Lower leg skin (tissue), 4 donors: ENCODE data around the gene PRR5. TPM values are rescaled to one million over a fixed set of nuclear protein-coding genes. Genes with fewer than 3 reads are reported as not detected.

Source experiments
- DNase-seq, 2 donors: peaks; one replicate each; pipeline ENCODE4 v3.0.0-alpha.2; 2019; ENCODE audit warnings: low spot score in 2 of 2
- H3K4me3 ChIP-seq: fragments of 200-600 bp; sonication (generic); 2 replicates; pipeline ENCODE4 v1.5.1; 2017; ENCODE audit warnings: mild to moderate bottlenecking, low read depth; ENCODE audit not compliant: poor library complexity, severe bottlenecking
- CTCF ChIP-seq, 3 donors: fragments of 450-650 bp; IDR thresholded peaks; one replicate each; pipeline ENCODE4 v1.5.1; 2016; ENCODE audit warnings: antibody characterized with exemption in 3 of 3, mild to moderate bottlenecking in 3 of 3, moderate library complexity in 2 of 3
- POLR2A ChIP-seq, 2 donors: fragments of 450-650 bp; IDR thresholded peaks; one replicate each; pipeline ENCODE4 v1.6.1; 2016 to 2017; ENCODE audit warnings: antibody characterized with exemption in 2 of 2, mild to moderate bottlenecking in 1 of 2, moderate library complexity in 1 of 2
- WGBS, 2 donors: methylation state at CpG; one replicate each; pipeline ENCODE4 v1.1.5; 2018; 5-methylcytosine and 5-hydroxymethylcytosine counted together
- intact Hi-C: fragments of 100-400 bp; cut with DNase I; formaldehyde crosslinking; loops from one replicate; pipeline ENCODE4 v1.15.0; 2023; ENCODE audit warnings: low total_unique reads
- total RNA-seq, 4 donors: library from RNA; depleted of rRNA; stranded (reverse); fragments of >200 nt; gene quantifications; one replicate each; pipeline ENCODE4 v1.1.0, GENCODE V29; 2016

Gene PRR5
- total RNA-seq, 4 donors from 2014 or later, result 18.7 to 28.4 (median 19.6) TPM

- H3K4me3 ChIP-seq, result no peak overlapping the region
- TF ChIP-seq CTCF (IDR thresholded peaks at IDR 0.05), result no peak
- no peak for TF ChIP-seq POLR2A (IDR thresholded peaks at IDR 0.05)
- intact Hi-C loops, result no loop called here
- no peak for DNase-seq
- WGBS, 2 donors, result 80 to 89% methylated on average over 3 to 5 of the region's 7 CpGs
Observed at GRCh38 chr22:44731357-44731970, 29.5 kb downstream of the PRR5 start.

GRCh38 chr22:44732017-44732561 lies 30.1 kb downstream of the PRR5 start:
- WGBS, 2 donors, result 85 to 89% methylated on average over 20 to 21 of the region's 21 CpGs
- TF ChIP-seq POLR2A (IDR thresholded peaks at IDR 0.05), result no peak
- no peak for TF ChIP-seq CTCF (IDR thresholded peaks at IDR 0.05)
- no peak for DNase-seq
- intact Hi-C loops, result no loop called here
- H3K4me3 ChIP-seq, result no peak overlapping the region

- DNase-seq, result no peak
- TF ChIP-seq POLR2A (IDR thresholded peaks at IDR 0.05), result no peak
- no peak for TF ChIP-seq CTCF (IDR thresholded peaks at IDR 0.05)
- H3K4me3 ChIP-seq, result no peak overlapping the region
- intact Hi-C loops, result no loop called here
- WGBS, 2 donors, result 93% methylated on average over 26 to 27 of the region's 27 CpGs
Observed at GRCh38 chr22:44732661-44733060, 30.7 kb downstream of the PRR5 start.

GRCh38 chr22:44733426-44734106 lies 31.6 kb downstream of the PRR5 start:
- intact Hi-C loops, result no loop called here
- no peak overlapping the region for H3K4me3 ChIP-seq
- no peak for DNase-seq
- 85 to 93% methylated on average over 13 to 14 of the region's 14 CpGs for WGBS, 2 donors
- TF ChIP-seq POLR2A (IDR thresholded peaks at IDR 0.05), result no peak
- no peak for TF ChIP-seq CTCF (IDR thresholded peaks at IDR 0.05)

GRCh38 chr22:44734278-44734677 lies 32.3 kb downstream of the PRR5 start:
- WGBS, 2 donors, result 66 to 77% methylated on average over 7 to 8 of the region's 8 CpGs
- H3K4me3 ChIP-seq, result no peak overlapping the region
- no peak for TF ChIP-seq POLR2A (IDR thresholded peaks at IDR 0.05)
- TF ChIP-seq CTCF (IDR thresholded peaks at IDR 0.05), result no peak
- DNase-seq, result no peak
- intact Hi-C loops, result no loop called here
